B cell (primary cell): ENCODE results near the gene THRB.

Experiments used
- EZH2 ChIP-seq: IDR thresholded peaks from 2 replicates; pipeline ENCODE4 v1.6.1; 2012; ENCODE audit warnings: borderline replicate concordance, low read depth, mild to moderate bottlenecking, moderate library complexity, low read length; ENCODE audit not compliant: insufficient read depth, poor library complexity, severe bottlenecking
- TF ChIP-seq, protein P1 (sequence below): fragments of 200-600 bp; IDR thresholded peaks from one replicate; pipeline ENCODE4 v1.8.0; 2022; ENCODE audit warnings: antibody characterized with exemption, mild to moderate bottlenecking

DNA sequence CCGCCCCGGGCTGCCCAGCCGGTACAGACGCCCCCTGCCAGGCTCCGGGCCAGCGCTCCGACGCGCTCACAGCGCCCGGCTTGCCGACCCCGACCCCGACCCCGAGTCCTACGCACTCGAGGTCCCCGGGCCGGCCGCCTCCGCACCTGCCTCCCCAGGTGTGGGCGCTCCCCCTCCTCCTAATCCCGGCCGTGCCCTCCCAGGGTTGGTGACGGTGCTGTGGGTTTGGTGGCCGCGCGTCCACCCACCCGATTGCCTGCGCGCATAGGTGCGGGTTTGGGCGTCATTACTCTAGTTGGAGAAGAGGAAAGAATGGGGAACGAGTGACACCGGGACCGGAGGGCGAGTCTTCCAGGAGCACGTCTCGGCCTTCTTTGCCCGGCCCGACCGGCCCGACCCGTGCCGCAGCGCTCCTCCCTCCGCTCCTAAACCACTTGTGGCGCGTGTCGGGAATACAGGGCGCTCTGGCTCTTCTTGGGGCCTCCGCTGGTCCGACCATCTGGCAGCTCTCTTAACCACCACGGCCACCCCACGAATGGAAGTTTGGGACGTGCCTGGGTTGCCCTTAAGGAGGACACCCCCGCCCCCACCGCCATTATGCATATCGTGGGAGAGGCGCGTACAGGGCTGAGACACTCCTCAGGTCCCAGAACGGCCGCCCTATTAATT is 810 bp upstream of the THRB start:
- TF ChIP-seq, protein P1, sequence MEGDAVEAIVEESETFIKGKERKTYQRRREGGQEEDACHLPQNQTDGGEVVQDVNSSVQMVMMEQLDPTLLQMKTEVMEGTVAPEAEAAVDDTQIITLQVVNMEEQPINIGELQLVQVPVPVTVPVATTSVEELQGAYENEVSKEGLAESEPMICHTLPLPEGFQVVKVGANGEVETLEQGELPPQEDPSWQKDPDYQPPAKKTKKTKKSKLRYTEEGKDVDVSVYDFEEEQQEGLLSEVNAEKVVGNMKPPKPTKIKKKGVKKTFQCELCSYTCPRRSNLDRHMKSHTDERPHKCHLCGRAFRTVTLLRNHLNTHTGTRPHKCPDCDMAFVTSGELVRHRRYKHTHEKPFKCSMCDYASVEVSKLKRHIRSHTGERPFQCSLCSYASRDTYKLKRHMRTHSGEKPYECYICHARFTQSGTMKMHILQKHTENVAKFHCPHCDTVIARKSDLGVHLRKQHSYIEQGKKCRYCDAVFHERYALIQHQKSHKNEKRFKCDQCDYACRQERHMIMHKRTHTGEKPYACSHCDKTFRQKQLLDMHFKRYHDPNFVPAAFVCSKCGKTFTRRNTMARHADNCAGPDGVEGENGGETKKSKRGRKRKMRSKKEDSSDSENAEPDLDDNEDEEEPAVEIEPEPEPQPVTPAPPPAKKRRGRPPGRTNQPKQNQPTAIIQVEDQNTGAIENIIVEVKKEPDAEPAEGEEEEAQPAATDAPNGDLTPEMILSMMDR, result peak; percentile 6
- TF ChIP-seq EZH2, result no peak
